GM12878 (cell line): ENCODE data around the gene PLEKHG1.

Experiments used
- ATF2 ChIP-seq: IDR thresholded peaks from 2 replicates; pipeline ENCODE4 v1.6.1; 2012; ENCODE audit warnings: low read length, inconsistent platforms
- CTCF ChIP-seq, 3 experiments: IDR thresholded peaks in 2 of 3; conservative IDR thresholded peaks in 1 of 3; 2 replicates each; pipeline ENCODE4 v1.5.1; 2011; ENCODE audit warnings: low read depth in 3 of 3, low read length in 3 of 3, mild to moderate bottlenecking in 3 of 3, control low read depth in 2 of 3, moderate library complexity in 2 of 3, inconsistent platforms in 1 of 3, mixed read lengths in 1 of 3; ENCODE audit not compliant: control insufficient read depth in 2 of 3, insufficient read depth in 1 of 3; ENCODE audit errors: extremely low read depth in 1 of 3
- JUND ChIP-seq: IDR thresholded peaks from 2 replicates; pipeline ENCODE4 v1.6.1; 2012; ENCODE audit warnings: low read depth, mild to moderate bottlenecking, low read length, improper control_type of control experiment, moderate library complexity
- MEF2A ChIP-seq: IDR thresholded peaks from 2 replicates; pipeline ENCODE4 v1.6.1; 2011; ENCODE audit warnings: low read depth, mild to moderate bottlenecking, low read length, moderate library complexity; ENCODE audit not compliant: insufficient read depth
- NBN ChIP-seq: fragments of 450-650 bp; IDR thresholded peaks from 2 replicates; pipeline ENCODE4 v1.6.1; 2016
- POLR2A ChIP-seq: IDR thresholded peaks from 2 replicates; pipeline ENCODE4 v1.6.1; 2011; ENCODE audit warnings: low read depth, mild to moderate bottlenecking, low read length
- POLR2AphosphoS5 ChIP-seq: IDR thresholded peaks from 2 replicates; pipeline ENCODE4 v1.6.1; 2011; ENCODE audit warnings: mild to moderate bottlenecking, low read length, inconsistent platforms
- USF1 ChIP-seq: IDR thresholded peaks from 2 replicates; pipeline ENCODE4 v1.6.1; 2011; ENCODE audit warnings: borderline replicate concordance, low read depth, mild to moderate bottlenecking, moderate library complexity, mixed read lengths, low read length; ENCODE audit not compliant: insufficient read depth; ENCODE audit errors: extremely low read length

GRCh38 chr6:150560004-150560883, 39.4 kb upstream of the PLEKHG1 start:
- no peak for TF ChIP-seq POLR2A
- no peak for TF ChIP-seq CTCF (IDR thresholded peaks at IDR 0.05 in 2 of 3, conservative IDR thresholded peaks at IDR 0.05 in 1 of 3; ENCODE audit: control insufficient read depth in 2 of 3, extremely low read depth in 1 of 3, insufficient read depth in 1 of 3, low read depth in 3 of 3, low read length in 3 of 3)
- no peak for TF ChIP-seq POLR2AphosphoS5
- TF ChIP-seq MEF2A = no peak
- no peak for TF ChIP-seq USF1
- TF ChIP-seq ATF2 = no peak
- TF ChIP-seq NBN = no peak
- TF ChIP-seq JUND = no peak
